HG03039 (cell line): ENCODE results near the gene KCNQ1.

Experiments used
- ATAC-seq: cut with Tn5 transposase; IDR thresholded peaks from one replicate; pipeline ENCODE4 v1.9.1; 2021; ENCODE audit warnings: mild to moderate bottlenecking, moderate library complexity; ENCODE audit not compliant: unreplicated experiment

KCNQ1 gene

DNA sequence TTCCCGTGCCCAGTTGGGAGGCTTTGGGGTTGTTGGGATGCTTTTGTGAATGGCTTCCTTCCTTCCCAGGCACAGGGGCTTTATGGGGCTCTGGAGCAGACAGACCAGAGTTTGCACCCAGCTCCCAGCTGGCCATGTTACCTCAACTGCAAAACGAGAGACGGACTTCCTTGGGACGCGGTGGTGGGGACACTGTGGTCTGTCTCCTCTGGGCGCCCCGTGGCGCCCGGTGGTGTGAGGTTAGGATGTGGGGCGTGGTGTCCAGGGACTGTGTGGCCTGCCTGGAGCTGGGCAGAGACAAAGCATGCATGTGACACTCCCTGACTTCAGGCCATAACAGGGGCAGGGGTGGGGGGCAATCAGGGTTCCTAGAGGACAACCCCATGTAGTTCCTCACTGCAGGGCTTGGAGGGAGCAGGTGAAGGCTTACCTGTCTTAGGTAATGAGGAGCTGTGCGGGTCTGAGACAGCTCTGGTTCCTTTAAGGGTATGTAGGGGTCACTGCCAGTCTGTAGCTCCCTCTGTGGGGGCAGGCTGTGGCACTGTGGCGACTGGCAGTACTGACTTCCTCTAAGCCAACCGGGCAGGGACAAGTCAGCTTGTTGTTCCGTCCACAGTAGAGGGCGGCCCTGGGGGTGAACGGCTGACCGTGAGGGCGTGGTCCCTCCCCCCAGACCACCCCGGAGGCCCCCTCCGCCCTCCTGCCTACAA is 14.4 kb downstream of the KCNQ1 start:
- no peak for ATAC-seq

DNA sequence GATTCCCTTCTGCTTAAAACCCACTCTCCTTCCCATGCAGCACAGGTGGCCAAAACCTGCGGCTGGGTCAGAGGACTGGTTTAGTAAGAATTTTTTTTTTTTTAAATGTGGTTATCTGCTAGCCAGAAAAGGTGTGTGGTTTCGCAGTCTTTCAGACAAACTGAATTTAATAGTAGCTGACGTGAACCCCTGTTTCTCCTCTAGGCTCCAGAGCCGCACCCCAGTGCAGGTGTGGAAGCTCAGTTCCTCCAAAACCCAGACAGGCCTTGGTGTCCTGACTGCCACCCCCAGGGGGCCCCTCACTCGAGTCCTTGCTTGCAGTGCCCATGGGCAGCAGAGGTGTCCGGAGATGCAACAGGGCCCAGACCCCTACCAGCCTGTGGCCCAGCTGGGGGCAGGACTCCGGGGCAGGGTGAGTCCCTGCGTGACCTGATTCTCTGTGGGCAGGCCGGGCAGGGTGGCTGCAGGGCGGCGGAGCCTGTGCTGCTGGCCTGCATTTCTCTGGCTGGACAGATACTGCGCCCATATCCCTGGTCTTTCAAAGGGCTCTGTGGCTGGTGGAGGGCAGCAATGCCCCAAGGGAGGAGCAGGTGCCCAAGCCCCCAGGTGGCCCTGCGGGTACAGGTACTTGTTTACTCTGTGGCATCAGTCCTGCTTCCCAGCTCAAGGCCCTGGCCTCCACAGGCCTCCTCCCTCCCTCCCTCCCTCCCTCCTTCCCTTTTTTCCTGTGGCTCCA is 15.2 kb downstream of the KCNQ1 start:
- no peak for ATAC-seq

DNA sequence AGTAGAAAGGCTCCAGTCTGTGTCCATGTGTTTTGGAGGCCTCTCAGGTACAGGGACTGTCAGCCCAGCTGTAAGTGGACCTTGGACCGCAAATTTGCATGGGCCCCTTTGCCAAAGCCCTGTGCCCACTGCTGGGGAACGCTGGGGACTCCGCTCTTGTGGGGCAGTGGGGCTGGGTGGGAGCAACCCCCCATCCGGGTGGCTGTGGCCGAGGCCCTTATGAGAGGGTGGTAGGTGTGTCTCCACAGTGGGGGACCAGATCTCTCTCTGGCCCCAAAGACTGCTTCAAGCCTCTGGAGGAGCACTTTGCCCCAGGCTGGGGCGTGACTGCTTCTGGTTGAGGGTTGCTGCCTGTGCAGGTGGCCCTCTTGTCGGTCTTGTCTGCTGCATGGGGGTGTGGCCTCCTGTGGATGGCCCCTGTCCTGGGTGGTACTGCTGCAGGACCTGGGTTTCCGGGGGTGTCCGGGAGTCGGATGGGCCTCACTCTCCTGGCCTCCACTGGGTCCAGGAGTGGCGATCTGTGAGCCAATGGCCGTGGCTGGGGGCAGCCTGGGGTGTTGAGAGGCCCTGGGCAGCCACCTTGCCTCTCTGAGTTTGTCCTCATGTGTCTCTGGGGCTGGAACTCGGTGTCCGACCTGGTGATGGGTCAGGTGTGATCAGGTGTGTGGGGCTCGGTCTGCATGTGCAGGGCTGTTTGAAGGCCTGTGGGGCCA is 15.9 kb downstream of the KCNQ1 start:
- no peak for ATAC-seq

DNA sequence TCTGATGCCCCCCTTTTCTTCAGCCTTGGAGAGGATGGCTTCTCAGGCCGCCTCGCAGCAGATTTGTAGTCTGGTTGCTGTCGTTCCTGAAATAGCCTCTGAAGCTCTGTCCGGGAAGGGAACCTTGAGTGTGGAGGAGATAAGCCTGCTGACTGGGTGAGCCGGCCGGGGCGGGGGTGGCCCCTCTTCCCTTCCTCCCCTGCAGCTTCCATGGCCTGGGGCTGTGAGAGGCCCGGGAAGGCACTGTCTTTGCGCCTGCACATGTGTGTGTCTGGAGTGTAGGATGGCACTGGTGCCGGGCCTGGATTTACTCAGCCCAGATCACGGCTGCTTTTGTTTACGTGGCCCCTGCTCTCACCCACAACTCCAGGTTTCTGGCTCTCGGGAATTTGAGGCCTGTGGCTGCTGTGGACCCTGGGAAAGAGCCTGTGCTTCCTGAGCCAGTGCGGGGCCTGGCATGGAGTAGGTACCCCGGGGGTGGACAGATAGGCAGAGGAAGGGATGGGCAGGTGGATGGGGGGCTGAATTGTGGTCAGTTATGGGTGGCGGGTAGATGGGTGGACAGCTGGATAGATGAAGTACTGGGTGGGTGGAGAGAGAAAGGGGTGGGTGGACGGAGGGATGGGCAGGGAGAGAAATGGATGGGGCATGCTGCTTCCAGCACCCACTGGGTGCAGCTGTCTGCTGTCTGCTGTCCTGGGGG is 16.6 kb downstream of the KCNQ1 start:
- no peak for ATAC-seq

DNA sequence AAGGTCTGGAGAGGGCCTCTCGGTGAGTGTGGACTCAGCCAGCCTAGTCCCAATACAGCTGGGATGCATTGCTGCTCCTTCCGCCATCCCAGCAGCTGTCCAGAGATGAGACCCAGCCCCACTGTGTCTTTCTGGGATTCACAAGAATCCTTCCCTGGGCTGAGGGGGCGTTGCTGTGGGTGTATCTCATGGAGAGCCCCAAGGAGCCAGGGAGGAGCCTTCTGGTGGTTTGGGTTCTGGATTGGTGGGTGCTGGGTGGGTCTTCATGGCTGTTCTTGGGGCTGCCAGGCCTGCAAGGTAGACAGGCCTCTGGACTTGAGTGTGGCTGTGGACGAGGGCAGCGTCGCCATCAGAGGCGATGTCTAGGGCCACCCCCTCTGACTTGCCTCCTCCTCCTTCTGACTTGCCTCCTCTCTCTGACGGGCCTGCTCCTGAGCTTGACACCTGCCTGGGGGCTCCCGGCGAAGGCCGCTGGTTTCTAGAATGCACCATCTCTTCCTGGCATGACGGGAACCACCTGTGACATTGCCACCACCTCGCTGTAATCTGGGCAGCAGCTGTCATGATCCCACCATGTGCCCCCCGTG is 17.2 kb downstream of the KCNQ1 start:
- no peak for ATAC-seq

DNA sequence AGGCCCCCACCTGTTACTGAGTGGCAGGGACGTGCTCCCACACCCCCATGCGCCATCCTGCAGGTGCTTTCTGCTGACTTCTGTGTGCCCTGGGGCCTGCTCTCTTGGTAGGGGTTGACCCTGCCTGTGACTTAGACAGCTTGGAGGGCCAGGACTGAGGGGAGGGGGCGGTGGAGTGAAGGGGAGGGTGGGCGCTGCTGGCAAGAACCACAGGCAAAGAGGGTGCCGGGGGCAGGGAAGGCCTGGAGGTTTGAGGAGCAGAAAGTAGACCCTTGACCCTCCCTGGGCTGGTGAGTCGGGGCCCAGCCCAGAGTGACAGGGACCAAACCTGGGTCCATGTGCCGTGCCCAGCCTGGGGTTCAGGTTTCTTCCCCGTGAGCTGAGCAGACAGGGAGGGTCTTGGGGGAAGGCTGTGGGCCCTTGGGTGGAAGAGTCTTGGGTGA is 17.8 kb downstream of the KCNQ1 start:
- ATAC-seq: no peak

DNA sequence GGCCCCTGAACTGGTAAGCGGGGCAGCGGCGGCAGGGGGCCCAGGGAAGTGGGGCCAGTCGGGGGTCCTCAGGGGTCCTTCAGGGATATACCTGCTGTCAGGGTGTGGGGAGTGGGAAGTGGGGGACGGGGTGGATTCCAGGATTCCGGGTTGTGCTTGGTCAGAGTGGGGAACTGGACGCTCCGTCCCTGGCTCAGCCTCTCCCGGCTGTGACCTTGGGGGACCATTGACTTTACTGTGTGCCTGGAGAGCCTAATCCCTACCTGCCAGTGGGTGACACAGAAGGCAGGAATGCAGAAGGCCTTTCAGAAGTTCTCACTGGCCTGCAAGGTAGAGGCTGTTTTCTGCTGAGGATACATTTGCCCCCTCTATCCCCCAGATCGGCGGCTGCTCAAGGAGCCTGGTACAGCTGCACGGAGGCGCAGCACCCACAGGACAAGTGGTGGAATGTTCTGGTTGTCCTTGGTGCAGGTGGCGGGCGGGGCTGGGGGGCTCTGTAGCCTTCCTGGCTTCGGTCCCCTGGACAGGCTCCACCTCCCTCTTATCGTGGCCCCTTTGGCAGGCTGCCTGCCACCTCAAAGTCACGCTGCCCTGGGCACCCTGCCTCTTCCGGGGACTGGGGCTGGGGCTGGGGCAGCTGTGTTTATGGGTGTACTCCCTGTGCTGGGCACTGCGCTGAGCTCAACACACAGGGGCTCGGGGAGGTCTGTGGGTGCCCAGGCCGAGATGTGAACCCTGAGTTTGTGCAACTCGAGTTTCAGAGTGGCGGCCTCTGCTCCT is 18.4 kb downstream of the KCNQ1 start:
- ATAC-seq: no peak

DNA sequence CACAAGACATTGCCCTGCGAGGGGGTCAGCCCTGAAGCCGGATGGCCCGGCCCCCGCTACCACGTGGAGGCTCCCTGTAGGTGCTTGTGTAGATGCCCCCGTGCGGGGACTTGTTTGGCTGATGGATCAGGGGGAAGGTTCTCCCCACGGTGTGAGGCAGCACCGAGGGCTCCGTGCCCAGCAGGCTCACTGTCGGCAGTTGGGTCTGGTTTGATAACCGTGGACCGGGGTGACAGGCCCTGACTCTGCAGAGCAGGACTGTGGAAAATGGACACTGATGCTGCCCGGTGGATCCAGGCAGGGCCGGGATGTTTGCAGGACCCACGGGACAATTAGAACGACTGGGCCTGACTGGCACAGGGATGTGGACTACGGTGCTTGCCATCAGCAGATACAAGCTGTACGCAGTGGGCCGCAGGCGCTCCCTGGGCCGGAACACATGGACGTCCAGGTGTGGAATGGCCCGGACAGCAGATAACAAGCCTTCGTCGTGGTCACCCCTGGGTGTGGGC is 19.0 kb downstream of the KCNQ1 start:
- ATAC-seq: no peak

DNA sequence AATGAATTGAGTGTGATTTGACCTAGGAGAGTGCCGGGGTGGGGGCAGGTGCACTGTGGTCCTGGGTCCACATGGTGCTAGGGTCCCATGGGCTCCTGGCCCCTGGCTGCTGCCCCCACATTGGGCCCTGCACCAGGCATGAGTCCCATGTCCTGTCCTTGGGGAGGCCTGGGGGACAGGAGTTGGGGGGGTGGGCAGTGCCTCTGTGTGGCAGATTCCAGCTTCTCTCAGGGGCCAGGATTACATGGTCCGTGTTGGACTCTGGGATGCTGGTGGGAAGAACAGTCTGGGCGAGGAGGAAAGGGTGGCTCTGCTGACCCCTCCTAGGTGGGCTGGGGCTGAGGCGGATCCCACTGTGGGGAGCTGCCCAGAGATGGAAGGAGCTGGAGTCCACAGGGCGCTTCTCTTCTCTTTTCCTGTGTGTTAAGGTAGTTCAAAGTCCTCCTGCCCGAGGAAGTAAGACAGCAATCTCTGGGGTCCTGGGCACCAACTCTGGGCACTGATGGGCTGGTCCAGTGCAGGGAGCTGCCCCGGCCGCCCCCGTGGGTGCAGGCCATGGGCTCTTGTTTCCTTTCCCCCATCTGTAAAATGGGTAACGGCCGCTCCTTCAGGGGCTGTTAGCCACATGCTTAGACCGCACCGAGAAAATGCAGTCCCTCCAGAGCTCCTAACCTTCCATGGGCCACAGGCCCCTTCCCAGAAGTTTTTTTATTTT is 19.8 kb downstream of the KCNQ1 start:
- ATAC-seq: no peak

DNA sequence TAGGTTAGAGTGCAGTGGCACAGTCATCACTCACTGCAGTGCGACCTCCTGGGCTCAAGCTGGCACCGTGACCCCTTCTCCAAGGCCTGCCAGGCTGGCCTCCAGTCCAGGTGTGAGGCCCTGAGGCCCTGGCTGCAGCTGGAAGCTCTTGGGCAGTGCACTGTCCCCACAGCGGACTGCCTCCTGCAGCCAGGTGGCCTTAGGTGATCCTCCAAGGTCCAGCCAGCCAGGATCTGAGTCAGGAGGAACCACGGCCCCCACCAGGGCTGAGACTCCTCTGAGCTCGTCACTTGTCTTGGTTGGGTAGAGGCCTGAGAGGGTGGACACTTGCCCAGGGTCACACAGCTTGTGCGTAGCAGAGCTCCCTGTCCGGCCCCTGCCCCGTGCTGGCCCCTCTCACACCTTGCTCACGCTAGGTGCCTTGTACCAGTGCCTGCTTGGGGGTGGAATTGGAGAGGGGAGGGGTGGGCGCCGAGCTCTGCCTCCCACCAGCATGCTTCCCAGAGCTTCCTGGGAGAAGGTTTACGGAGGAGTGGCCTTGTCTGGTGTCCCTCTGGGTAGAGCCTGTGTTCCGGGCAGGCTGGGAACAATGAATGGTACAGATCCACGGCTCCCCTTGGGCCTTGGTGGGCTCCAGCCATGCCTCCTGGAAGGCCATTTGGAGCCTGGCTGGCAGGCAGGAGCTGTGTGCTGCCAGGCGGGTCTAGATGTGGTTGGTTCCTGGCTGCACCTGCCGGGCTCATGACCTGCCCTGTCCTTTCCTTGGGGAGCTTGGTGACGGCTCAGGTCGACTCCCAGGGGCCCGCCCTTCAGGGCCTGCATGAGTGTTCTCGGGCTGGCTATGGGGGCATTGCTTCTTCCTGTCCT is 20.6 kb downstream of the KCNQ1 start:
- ATAC-seq: no peak

DNA sequence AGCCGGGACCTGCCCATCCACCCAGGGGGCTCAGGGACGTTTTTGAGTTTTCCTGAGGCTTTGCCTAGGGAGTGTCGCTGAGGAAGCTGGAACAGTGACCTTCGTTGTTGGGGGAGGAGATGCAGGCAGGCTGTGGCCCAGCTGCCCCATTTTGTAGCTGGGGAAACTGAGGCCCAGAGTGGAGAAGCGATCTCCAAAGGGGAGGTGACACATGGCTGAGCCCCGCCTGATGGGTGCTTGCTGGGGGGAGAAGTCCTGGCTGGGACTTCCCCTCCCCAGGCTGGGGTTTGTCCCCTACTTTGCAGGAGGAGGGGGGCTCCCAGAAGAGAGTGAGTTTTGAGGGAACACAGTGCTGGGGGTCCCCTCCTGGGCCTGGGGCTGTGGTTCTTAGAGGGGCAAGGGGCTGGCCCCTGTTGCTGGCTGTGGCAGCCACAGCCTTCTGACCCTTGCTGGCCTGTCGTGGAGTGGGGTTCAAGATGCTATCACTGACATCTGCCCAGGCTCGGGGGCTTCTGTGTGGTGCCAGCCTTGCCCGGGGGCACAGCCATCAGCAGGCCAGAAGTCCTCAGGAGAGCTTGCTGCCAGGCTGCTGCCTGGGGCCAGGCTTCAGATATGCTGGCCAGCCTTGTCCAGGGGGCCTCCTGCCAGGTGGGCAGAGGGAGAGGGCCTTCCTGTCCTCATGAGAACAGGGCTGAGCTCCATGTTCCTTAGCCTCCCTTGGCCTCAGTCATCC is 21.4 kb downstream of the KCNQ1 start:
- ATAC-seq: no peak

DNA sequence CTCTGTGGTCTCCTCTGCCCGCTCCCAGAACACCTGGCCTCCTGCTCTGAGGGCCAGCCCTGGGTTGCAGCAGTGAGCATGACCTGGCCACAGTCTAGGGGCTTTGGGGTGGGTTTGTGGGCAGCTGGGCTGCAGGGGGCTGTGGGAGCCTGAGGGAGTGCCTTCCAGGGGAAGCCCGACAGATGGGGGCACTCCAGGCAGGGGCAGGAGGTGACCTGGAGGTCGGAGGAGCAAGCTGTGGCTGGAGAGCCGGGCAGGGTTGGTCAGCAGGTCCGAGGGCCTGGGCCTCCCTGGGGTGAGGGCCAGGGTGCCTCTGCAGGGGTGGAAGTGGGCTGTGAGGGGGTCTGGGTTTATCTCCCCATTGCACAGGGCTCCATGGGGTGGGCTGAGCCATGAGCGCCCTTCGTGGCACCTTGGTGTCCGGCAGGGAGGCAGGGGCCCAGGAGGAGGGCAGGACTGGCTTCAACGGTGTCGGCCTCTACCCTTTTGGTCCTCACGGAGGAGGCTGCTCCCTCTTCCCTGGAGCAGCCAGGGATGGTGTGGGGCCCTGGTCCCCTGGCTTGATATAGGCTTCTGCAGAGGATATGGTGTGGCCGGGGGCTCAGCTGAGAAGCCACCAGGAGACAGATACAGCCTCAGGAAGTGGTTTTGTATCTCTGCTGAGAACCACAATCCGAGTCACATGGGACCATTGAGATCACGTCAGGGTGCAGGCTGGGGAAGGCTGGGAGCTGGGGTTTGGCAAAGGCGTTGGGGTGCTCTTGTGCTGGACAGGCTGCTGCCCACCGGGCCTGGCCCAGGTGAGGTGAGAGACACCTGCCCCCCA is 22.3 kb downstream of the KCNQ1 start:
- ATAC-seq: no peak

DNA sequence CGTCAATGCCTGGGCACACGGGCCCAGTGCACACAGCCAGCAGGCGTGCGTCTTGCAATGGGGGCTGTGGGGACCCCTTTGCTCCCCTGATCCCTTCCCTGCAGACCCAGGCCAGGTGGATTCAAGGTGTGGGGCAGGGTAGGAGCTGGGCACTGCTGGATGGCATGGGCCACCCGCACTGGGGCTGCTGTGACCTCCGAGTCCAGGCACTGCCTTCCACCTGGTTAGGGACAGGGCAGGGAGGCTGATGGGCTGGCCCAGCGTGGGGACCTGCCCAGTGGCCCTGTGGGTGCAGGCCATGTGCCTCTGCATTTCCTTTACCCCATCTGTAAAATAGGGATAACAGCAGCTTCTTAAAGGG is 22.9 kb downstream of the KCNQ1 start:
- ATAC-seq: no peak

DNA sequence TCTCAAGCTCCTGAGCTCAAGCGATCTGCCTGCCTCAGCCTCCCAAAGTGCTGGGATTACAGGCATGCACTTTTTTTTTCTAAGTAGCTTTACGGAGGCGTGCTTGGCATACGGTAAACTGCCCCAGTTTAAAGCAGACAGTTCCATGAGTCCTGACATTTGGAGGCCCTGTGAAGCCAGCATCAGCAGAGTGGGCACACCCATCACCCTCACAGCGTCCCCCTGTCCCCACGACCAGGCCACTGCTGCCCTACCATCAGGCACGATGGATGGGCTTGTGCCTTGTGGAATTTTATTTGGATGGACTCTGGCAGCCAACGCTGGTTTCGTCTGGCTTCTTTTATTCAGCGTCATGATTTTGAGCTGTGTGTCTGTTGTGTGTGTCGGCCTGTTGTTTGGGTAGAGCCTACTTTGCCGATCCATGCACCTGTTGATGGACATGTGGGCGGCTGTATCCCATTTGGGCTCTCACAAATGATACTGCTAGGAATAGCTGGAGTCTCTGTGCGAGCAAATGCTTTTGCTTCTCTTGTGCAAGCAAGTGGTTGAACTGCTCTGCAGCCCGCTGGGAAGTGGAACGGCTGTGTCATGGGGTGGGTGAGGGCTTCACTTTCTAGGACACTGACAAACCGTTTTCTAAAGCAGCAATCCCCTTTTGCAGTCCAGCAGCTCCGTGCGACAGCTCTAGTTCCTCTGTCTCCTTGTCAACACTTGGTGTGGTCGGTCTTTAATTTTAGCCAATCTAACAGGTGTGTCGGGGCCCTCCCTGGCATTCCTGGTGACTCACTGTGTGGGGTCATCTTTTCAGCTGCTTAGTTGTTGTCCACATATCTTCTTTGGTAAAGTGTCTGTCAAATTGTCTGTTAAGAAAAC is 23.8 kb downstream of the KCNQ1 start:
- ATAC-seq: no peak

DNA sequence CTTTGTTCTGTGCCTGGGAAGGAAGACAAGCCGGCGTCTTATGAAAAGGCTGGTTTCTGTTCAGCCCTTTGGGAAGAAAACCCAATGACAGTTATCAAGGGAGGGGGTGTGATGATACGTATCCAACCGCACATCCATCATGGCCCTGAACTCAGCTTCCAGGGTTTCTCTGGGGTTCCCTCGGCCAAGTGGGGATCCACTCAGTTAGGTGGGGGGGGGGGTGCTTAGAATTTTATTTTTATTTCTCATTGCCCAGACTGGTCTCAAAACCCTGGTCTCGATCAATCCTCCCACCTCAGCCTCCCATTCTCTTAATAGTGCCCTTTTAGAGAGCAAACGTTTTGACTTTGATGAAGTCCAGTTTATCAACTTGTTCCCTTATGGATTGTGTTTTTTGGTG is 25.7 kb downstream of the KCNQ1 start:
- ATAC-seq: no peak
